Kidney tubule cell (primary cell): ENCODE data around the gene DCN.
A peak's percentile ranks its signal among the peaks of the same experiment; 100 is the strongest.

Source experiments
- DNase-seq: peaks from one replicate; pipeline ENCODE4 v3.0.0-alpha.2; 2018; ENCODE audit warnings: low spot score

Gene DCN

GRCh38 chr12:91186156-91186555 is 3.5 kb upstream of the DCN start:
- no peak for DNase-seq

- DNase-seq = no peak
Measured at GRCh38 chr12:91185421-91185820, 2.8 kb upstream of the DCN start.

GRCh38 chr12:91183551-91183950 is 934 bp upstream of the DCN start:
- no peak for DNase-seq

GRCh38 chr12:91180582-91181395 is 1.8 kb downstream of the DCN start:
- DNase-seq = peak; percentile 5

- no peak for DNase-seq
Measured at GRCh38 chr12:91179966-91180561, 2.6 kb downstream of the DCN start.

- no peak for DNase-seq
Measured at GRCh38 chr12:91179315-91179714, 3.3 kb downstream of the DCN start.

GRCh38 chr12:91178781-91179180 is 3.8 kb downstream of the DCN start:
- DNase-seq = no peak

- DNase-seq = peak; percentile 50
Measured at GRCh38 chr12:91178139-91178561, 4.5 kb downstream of the DCN start.

GRCh38 chr12:91177381-91177780 is 5.2 kb downstream of the DCN start:
- DNase-seq = no peak

- no peak for DNase-seq
Measured at GRCh38 chr12:91176915-91177314, 5.7 kb downstream of the DCN start.

GRCh38 chr12:91176358-91176757 is 6.3 kb downstream of the DCN start:
- no peak for DNase-seq

GRCh38 chr12:91173124-91173523 is 9.5 kb downstream of the DCN start:
- no peak for DNase-seq

- no peak for DNase-seq
Measured at GRCh38 chr12:91172096-91172495, 10.5 kb downstream of the DCN start.

GRCh38 chr12:91171476-91171875 is 11.1 kb downstream of the DCN start:
- no peak for DNase-seq

GRCh38 chr12:91163116-91163515 is 19.5 kb downstream of the DCN start:
- no peak for DNase-seq

- DNase-seq = no peak
Measured at GRCh38 chr12:91161009-91161408, 21.6 kb downstream of the DCN start.

- no peak for DNase-seq
Measured at GRCh38 chr12:91155990-91156389, 26.6 kb downstream of the DCN start.

- DNase-seq = no peak
Measured at GRCh38 chr12:91154131-91154530, 28.5 kb downstream of the DCN start.

GRCh38 chr12:91144053-91144452 is 38.6 kb downstream of the DCN start:
- DNase-seq = no peak

GRCh38 chr12:91143206-91143605 is 39.4 kb downstream of the DCN start:
- DNase-seq = no peak

- DNase-seq = no peak
Measured at GRCh38 chr12:91142221-91142631, 40.4 kb downstream of the DCN start.

GRCh38 chr12:91140026-91140931 is 42.3 kb downstream of the DCN start:
- no peak for DNase-seq

GRCh38 chr12:91139286-91139685 is 43.3 kb downstream of the DCN start:
- no peak for DNase-seq
